Caco-2 (cell line): ENCODE data around the gene PSMB1. TPM values are rescaled to one million over a fixed set of nuclear protein-coding genes. Genes with fewer than 3 reads are reported as not detected.

Experiments
- BruUV-seq: library from RNA; stranded (reverse); fragments of 400-500 nt; replicated peaks from 2 replicates; lab custom pipeline; 2021; lab: Mats Ljungman, UMichigan
- CTCF ChIA-PET: fragments of 300-600 bp; sonication (Branson Sonifier 250); formaldehyde crosslinking; loops from one replicate; lab custom pipeline; 2022; ENCODE audit warnings: antibody characterized with exemption; lab: Charles Lee
- POLR2A ChIA-PET: fragments of 300-600 bp; sonication (Branson Sonifier 250); formaldehyde crosslinking; loops from one replicate; lab custom pipeline; 2022; ENCODE audit warnings: antibody characterized with exemption; lab: Charles Lee
- DNase-seq, 2 experiments: peaks; one replicate each; pipeline versions ENCODE4 v3.0.0 to v3.0.0-alpha.2; 2020 to 2022
- H3K27me3 ChIP-seq: replicated peaks from 2 replicates; pipeline ENCODE4 v1.6.0; 2011; ENCODE audit warnings: low read length; ENCODE audit not compliant: control insufficient read depth, insufficient read depth
- H3K36me3 ChIP-seq: 2 replicates; pipeline ENCODE4 v1.5.1; 2011; ENCODE audit warnings: low read length; ENCODE audit not compliant: control insufficient read depth, insufficient read depth
- H3K4me1 ChIP-seq: fragments of 250-450 bp; sonication (Bioruptor Pico); 2 replicates; pipeline ENCODE4 v1.5.1; 2020; ENCODE audit warnings: mild to moderate bottlenecking
- H3K4me3 ChIP-seq: 2 replicates; pipeline ENCODE4 v1.5.1; 2011; ENCODE audit warnings: low read depth, mild to moderate bottlenecking, control low read depth, low read length
- H3K9me3 ChIP-seq: fragments of 250-450 bp; sonication (Bioruptor Pico); 2 replicates; pipeline ENCODE4 v1.5.1; 2020; ENCODE audit warnings: mild to moderate bottlenecking, moderate library complexity
- H3K27ac Mint-ChIP-seq: one replicate; pipeline ENCODE4 v1.8.0; 2022; ENCODE audit warnings: mixed read lengths; ENCODE audit not compliant: unreplicated experiment
- H3K27me3 Mint-ChIP-seq: one replicate; pipeline ENCODE4 v1.8.0; 2022; ENCODE audit warnings: mixed read lengths; ENCODE audit not compliant: insufficient read depth, unreplicated experiment
- H3K36me3 Mint-ChIP-seq: one replicate; pipeline ENCODE4 v1.8.0; 2022; ENCODE audit warnings: mild to moderate bottlenecking, mixed read lengths; ENCODE audit not compliant: insufficient read depth, unreplicated experiment
- H3K4me1 Mint-ChIP-seq: one replicate; pipeline ENCODE4 v1.8.0; 2022; ENCODE audit warnings: low read depth, mixed read lengths; ENCODE audit not compliant: unreplicated experiment
- H3K4me3 Mint-ChIP-seq: one replicate; pipeline ENCODE4 v1.8.0; 2022; ENCODE audit warnings: mild to moderate bottlenecking, moderate library complexity, mixed read lengths; ENCODE audit not compliant: unreplicated experiment
- H3K9me3 Mint-ChIP-seq: one replicate; pipeline ENCODE4 v1.8.0; 2022; ENCODE audit warnings: mixed read lengths; ENCODE audit not compliant: unreplicated experiment
- intact Hi-C: fragments of 100-400 bp; cut with micrococcal nuclease; formaldehyde crosslinking; loops from one replicate; pipeline ENCODE4 v1.10.0; 2022; ENCODE audit not compliant: unreplicated experiment
- total RNA-seq: library from RNA; stranded (reverse); gene quantifications from 2 replicates; pipeline ENCODE4 v1.2.3, GENCODE V29; 2022
- TF ChIP-seq, protein P1 (sequence below), 2 experiments: fragments of 200-600 bp in 1 of 2; IDR thresholded peaks; 1 replicate in 1 of 2; 2 replicates in 1 of 2; pipeline versions ENCODE4 v1.5.1 to v1.8.0; 2011 to 2022; ENCODE audit warnings: antibody characterized with exemption in 1 of 2, control low read depth in 1 of 2, inconsistent platforms in 1 of 2, low read depth in 1 of 2, low read length in 1 of 2, mild to moderate bottlenecking in 1 of 2, moderate library complexity in 1 of 2; ENCODE audit not compliant: insufficient read depth in 1 of 2, severe bottlenecking in 1 of 2, unreplicated experiment in 1 of 2

The PSMB1 gene
- total RNA-seq, 1 experiment from 2014 or later = 235 TPM

DNA sequence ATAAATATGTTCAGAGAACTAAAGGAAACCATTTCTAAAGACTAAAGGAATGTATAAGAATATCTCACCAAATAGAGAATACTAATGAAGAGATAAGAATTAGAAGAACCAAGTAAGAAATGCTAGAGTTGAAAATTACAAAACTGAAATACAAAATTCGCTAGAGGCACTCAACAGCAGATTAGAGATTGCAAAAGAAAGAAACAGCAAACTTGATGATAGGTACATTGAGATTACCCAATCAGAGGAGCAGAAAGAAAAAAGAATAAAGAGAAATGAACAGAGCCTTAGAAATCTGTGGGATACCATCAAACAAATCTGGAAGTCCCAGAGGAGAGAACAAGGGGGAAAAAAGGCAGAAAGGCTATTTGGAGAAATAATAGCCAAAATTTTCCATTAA lies 37.6 kb upstream of the PSMB1 start:
- TF ChIP-seq, protein P1, sequence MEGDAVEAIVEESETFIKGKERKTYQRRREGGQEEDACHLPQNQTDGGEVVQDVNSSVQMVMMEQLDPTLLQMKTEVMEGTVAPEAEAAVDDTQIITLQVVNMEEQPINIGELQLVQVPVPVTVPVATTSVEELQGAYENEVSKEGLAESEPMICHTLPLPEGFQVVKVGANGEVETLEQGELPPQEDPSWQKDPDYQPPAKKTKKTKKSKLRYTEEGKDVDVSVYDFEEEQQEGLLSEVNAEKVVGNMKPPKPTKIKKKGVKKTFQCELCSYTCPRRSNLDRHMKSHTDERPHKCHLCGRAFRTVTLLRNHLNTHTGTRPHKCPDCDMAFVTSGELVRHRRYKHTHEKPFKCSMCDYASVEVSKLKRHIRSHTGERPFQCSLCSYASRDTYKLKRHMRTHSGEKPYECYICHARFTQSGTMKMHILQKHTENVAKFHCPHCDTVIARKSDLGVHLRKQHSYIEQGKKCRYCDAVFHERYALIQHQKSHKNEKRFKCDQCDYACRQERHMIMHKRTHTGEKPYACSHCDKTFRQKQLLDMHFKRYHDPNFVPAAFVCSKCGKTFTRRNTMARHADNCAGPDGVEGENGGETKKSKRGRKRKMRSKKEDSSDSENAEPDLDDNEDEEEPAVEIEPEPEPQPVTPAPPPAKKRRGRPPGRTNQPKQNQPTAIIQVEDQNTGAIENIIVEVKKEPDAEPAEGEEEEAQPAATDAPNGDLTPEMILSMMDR (IDR thresholded peaks at IDR 0.05; ENCODE audit: insufficient read depth in 1 of 2, low read depth in 1 of 2, low read length in 1 of 2, severe bottlenecking in 1 of 2, unreplicated experiment in 1 of 2) = no peak
- Histone ChIP-seq H3K36me3 (no peaks in the 10 kb centered on the region), H3K4me3 (no peak overlapping the region), H3K27me3 (no peaks in the 10 kb centered on the region), H3K4me1 (peaks cover 9% of the 10 kb centered on the region), H3K9me3 (peaks cover 22% of the 10 kb centered on the region; the same call in 1 of the 2 replicates)
- H3K27ac Mint-ChIP-seq = no peak overlapping the region
- ChIA-PET CTCF (no interaction called here), POLR2A (no interaction called here)
- no peak for DNase-seq
- intact Hi-C loops = no loop called here
- H3K4me1 Mint-ChIP-seq = no peaks in the 10 kb centered on the region
- peaks cover 29% of the 10 kb centered on the region for H3K9me3 Mint-ChIP-seq
- no TSS peak for BruUV-seq
- H3K27me3 Mint-ChIP-seq = no peaks in the 10 kb centered on the region
- H3K36me3 Mint-ChIP-seq = no peaks in the 10 kb centered on the region
- no peak overlapping the region for H3K4me3 Mint-ChIP-seq

DNA sequence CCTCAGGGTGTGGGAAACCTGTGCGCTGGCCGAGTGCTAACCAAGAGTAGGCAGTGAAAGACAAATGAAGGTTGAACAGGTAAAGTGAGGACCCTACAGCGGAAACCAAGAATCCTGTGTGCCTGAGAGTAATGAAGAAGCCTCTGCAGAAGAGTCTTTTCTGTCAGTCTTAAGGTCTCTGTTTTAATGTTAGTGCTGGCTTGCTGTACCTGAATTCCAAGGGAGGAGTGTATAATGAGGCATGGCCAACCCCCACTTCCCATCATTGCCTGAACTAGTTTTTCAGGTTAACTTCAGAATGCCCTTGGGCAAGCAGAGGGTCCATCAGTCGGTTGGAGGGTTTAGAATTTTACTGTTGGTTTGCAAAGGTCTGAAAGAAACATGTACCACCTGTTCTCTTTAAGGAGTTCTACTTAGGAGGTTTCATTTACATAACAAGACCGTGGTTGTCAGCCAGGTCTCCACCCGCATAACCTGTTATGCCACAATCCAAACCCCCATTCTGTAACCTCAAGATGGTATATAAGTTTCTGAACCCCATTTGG lies 31.9 kb upstream of the PSMB1 start:
- peak overlapping the region; percentile 80 for H3K4me3 ChIP-seq
- peaks cover 6% of the 10 kb centered on the region for H3K4me1 Mint-ChIP-seq
- TSS peak; percentile 61 for BruUV-seq
- TF ChIP-seq, protein P1 (IDR thresholded peaks at IDR 0.05; ENCODE audit: insufficient read depth in 1 of 2, low read depth in 1 of 2, low read length in 1 of 2, severe bottlenecking in 1 of 2, unreplicated experiment in 1 of 2) = no peak
- no peaks in the 10 kb centered on the region for H3K9me3 Mint-ChIP-seq
- peaks cover 21% of the 10 kb centered on the region for H3K4me1 ChIP-seq
- POLR2A ChIA-PET = interaction anchor here (1.4 kb wide), 1 partner anchor 31 kb away, joined by 6 read pairs; the partner anchor contains the start of gene TBP
- H3K27me3 Mint-ChIP-seq = no peaks in the 10 kb centered on the region
- peak overlapping the region; percentile 93 for H3K4me3 Mint-ChIP-seq
- intact Hi-C loops = loop anchor here (1.0 kb wide), 1 partner anchor 32 kb away; the partner anchor contains the start of gene PSMB1
- H3K36me3 Mint-ChIP-seq = peaks cover 28% of the 10 kb centered on the region
- 0 out of 2 replicates have a peak, but pooled peaks cover 3% of the 10 kb centered on the region for H3K9me3 ChIP-seq
- DNase-seq = peak in 1 of 2 experiments; percentile 41
- H3K27me3 ChIP-seq = no peaks in the 10 kb centered on the region
- H3K36me3 ChIP-seq = no peaks in the 10 kb centered on the region
- CTCF ChIA-PET = interaction anchor here (1.1 kb wide), 1 partner anchor 10 kb away, joined by 3 read pairs; no protein-coding TSS in a partner anchor
- H3K27ac Mint-ChIP-seq = peak overlapping the region; percentile 81

DNA sequence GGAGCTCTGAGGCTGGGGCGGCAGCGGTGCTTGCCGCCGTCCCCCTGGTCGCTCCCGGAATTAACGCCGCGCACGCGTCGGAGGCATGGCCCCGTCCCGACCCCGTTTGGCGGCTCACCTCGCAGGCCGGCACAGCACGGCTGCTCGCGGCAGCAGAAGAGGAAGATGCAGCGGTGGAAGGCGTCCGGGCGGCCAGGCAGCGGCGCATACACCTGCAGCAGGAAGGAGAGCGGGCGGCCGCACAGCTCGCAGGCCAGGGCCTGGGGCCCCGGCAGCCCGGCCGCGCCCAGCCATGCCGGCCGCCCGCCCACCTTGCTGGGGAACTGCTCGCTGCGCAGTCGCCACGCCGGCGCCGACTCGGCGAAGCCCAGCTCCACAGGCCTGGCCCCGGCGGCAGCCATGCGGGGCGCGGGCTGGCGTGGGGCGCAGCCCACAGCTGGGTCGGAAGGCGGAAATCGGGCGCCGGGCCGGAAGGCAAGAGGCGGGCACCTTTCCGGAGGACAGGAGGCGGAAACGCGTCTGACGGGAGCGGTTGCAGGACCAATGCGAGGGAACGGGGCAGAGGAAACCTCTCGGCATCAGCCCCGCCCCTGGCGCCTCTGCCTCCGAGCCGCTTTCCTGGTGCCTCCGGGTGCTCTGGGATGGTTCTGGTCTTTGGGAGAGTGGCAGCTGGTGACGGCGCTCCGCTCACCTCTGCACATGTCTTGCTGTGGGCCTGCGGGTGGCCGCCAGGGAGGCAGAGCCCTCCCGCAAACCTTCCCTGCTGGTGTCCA lies 31.3 kb upstream of the PSMB1 start, which contains the start of gene PDCD2:
TSS of gene PDCD2 (minus strand) at position 457 of the 773 bp plus-strand sequence. CDS start at position 401, 56 bp downstream.
- Mint-ChIP-seq H3K9me3 (no peaks in the 10 kb centered on the region), H3K36me3 (peaks cover 31% of the 10 kb centered on the region), H3K4me1 (peaks cover 6% of the 10 kb centered on the region), H3K27ac (peak within 1 kb of the TSS; percentile 81), H3K27me3 (no peaks in the 10 kb centered on the region), H3K4me3 (peak within 1 kb of the TSS; percentile 93)
- intact Hi-C loops = loop anchor here (1.0 kb wide), 1 partner anchor 31 kb away; the partner anchor contains the start of gene PSMB1
- H3K36me3 ChIP-seq = no peaks in the 10 kb centered on the region
- peak within 1 kb of the TSS; percentile 80 for H3K4me3 ChIP-seq
- peak; percentile 93 for DNase-seq
- no peaks in the 10 kb centered on the region for H3K27me3 ChIP-seq
- ChIA-PET POLR2A (interaction anchor here (1.4 kb wide), 1 partner anchor 30 kb away, joined by 6 read pairs; the partner anchor contains the start of gene TBP), CTCF (interaction anchor here (1.1 to 1.3 kb wide), 2 partner anchors 9 to 30 kb away, joined by 3 to 5 read pairs; partner anchors contain the start of gene TBP)
- H3K4me1 ChIP-seq = peaks cover 21% of the 10 kb centered on the region
- H3K9me3 ChIP-seq = no peaks in the 10 kb centered on the region
- TF ChIP-seq, protein P1 (IDR thresholded peaks at IDR 0.05; ENCODE audit: insufficient read depth in 1 of 2, low read depth in 1 of 2, low read length in 1 of 2, severe bottlenecking in 1 of 2, unreplicated experiment in 1 of 2) = no peak
- BruUV-seq = no TSS peak
